ENCODE measurements around the gene ZC3H8.

Gene ZC3H8

GRCh38 chr2:112194482-112194881 lies 60.4 kb downstream of the ZC3H8 start:
- no peak for DNase-seq

GRCh38 chr2:112194028-112194427 lies 60.8 kb downstream of the ZC3H8 start:
- no peak for DNase-seq

- no peak for DNase-seq
Measured at GRCh38 chr2:112189001-112189556, 65.8 kb downstream of the ZC3H8 start.

GRCh38 chr2:112187805-112188596 lies 66.8 kb downstream of the ZC3H8 start:
- DNase-seq: peak; percentile 70

GRCh38 chr2:112187046-112187715 lies 67.7 kb downstream of the ZC3H8 start:
- DNase-seq: no peak

- no peak for DNase-seq
Measured at GRCh38 chr2:112185131-112185530, 69.7 kb downstream of the ZC3H8 start.

GRCh38 chr2:112184121-112184520 lies 70.7 kb downstream of the ZC3H8 start:
- no peak for DNase-seq

GRCh38 chr2:112183327-112184025 lies 71.4 kb downstream of the ZC3H8 start:
- no peak for DNase-seq

GRCh38 chr2:112182581-112183034 lies 72.2 kb downstream of the ZC3H8 start:
- DNase-seq: no peak

- peak; percentile 47 for DNase-seq
Measured at GRCh38 chr2:112181571-112182290, 73.1 kb downstream of the ZC3H8 start.

- no peak for DNase-seq
Measured at GRCh38 chr2:112175958-112176573, 78.8 kb downstream of the ZC3H8 start.

GRCh38 chr2:112175333-112175732 lies 79.5 kb downstream of the ZC3H8 start:
- DNase-seq: no peak

- no peak for DNase-seq
Measured at GRCh38 chr2:112174383-112174782, 80.5 kb downstream of the ZC3H8 start.

GRCh38 chr2:112173646-112174319 lies 81.1 kb downstream of the ZC3H8 start:
- DNase-seq: no peak

- DNase-seq: no peak
Measured at GRCh38 chr2:112170495-112170894, 84.3 kb downstream of the ZC3H8 start.

GRCh38 chr2:112168422-112169124 lies 86.3 kb downstream of the ZC3H8 start:
- DNase-seq: no peak

GRCh38 chr2:112166806-112167499 lies 87.9 kb downstream of the ZC3H8 start:
- no peak for DNase-seq

- DNase-seq: no peak
Measured at GRCh38 chr2:112165296-112165695, 89.5 kb downstream of the ZC3H8 start.

GRCh38 chr2:112164876-112165275 lies 90.0 kb downstream of the ZC3H8 start:
- DNase-seq: no peak

GRCh38 chr2:112163541-112163981 lies 91.3 kb downstream of the ZC3H8 start:
- DNase-seq: no peak
